CD14-positive monocyte (primary cell): ENCODE data around the gene GTF2F1. TPM values are rescaled to one million over a fixed set of nuclear protein-coding genes. Genes with fewer than 3 reads are reported as not detected.

Experiments used
- DNase-seq, 3 donors: peaks; one replicate each; pipeline ENCODE4 v3.0.0-alpha.2; 2011 to 2022
- H2AFZ ChIP-seq: 2 replicates; pipeline ENCODE4 v1.6.0; 2012; ENCODE audit warnings: mild to moderate bottlenecking, low read depth, low read length, inconsistent platforms; ENCODE audit not compliant: insufficient read depth, poor library complexity, severe bottlenecking
- H3K27ac ChIP-seq, 2 donors: 1 replicate in 1 of 2; 2 replicates in 1 of 2; pipeline ENCODE4 v1.5.1; 2012 to 2013; ENCODE audit warnings: low read length in 2 of 2, control low read depth in 1 of 2, inconsistent platforms in 1 of 2, low read depth in 1 of 2, mild to moderate bottlenecking in 1 of 2
- H3K27me3 ChIP-seq, 2 donors: one replicate each; pipeline versions ENCODE4 v1.6.0 to v1.6.1; 2011 to 2013; ENCODE audit warnings: low read length in 2 of 2; ENCODE audit not compliant: control insufficient read depth in 2 of 2, insufficient read depth in 2 of 2
- H3K36me3 ChIP-seq, 2 donors: replicated peaks in 1 of 2; 1 replicate in 1 of 2; 2 replicates in 1 of 2; pipeline versions ENCODE4 v1.5.1 to v1.6.1; 2012 to 2013; ENCODE audit warnings: low read length in 2 of 2, control low read depth in 1 of 2, inconsistent platforms in 1 of 2, mild to moderate bottlenecking in 1 of 2; ENCODE audit not compliant: insufficient read depth in 2 of 2, control insufficient read depth in 1 of 2
- H3K4me1 ChIP-seq, 2 donors: 1 replicate in 1 of 2; 2 replicates in 1 of 2; pipeline versions ENCODE4 v1.5.1 to v1.6.1; 2012 to 2013; ENCODE audit warnings: low read length in 2 of 2, control low read depth in 1 of 2, inconsistent platforms in 1 of 2, mild to moderate bottlenecking in 1 of 2, moderate library complexity in 1 of 2; ENCODE audit not compliant: insufficient read depth in 2 of 2, control insufficient read depth in 1 of 2
- H3K4me2 ChIP-seq: replicated peaks from 2 replicates; pipeline ENCODE3; 2012; ENCODE audit warnings: low read length, moderate library complexity, mild to moderate bottlenecking; ENCODE audit not compliant: poor library complexity, severe bottlenecking; ENCODE audit errors: extremely low read depth
- H3K4me3 ChIP-seq, 3 experiments: fragments of 200-600 bp in 1 of 3; sonication (generic) in 1 of 3; replicated peaks in 1 of 3; 1 replicate in 2 of 3; 2 replicates in 1 of 3; pipeline ENCODE4 v1.5.1; 2011 to 2013; ENCODE audit warnings: low read length in 3 of 3, mild to moderate bottlenecking in 3 of 3, control low read depth in 2 of 3, low read depth in 2 of 3, inconsistent platforms in 1 of 3, moderate library complexity in 1 of 3
- H3K79me2 ChIP-seq: 2 replicates; pipeline ENCODE4 v1.6.0; 2012; ENCODE audit warnings: mild to moderate bottlenecking, control low read depth, inconsistent platforms, low read length, moderate library complexity; ENCODE audit not compliant: insufficient read depth
- H3K9ac ChIP-seq: 2 replicates; pipeline ENCODE4 v1.6.0; 2017; ENCODE audit warnings: low read length, mild to moderate bottlenecking; ENCODE audit not compliant: insufficient read depth, poor library complexity, severe bottlenecking
- H3K9me3 ChIP-seq, 2 donors: replicated peaks in 1 of 2; 1 replicate in 1 of 2; 2 replicates in 1 of 2; pipeline versions ENCODE4 v1.5.1 to v1.6.1; 2012 to 2013; ENCODE audit warnings: low read length in 2 of 2, control low read depth in 1 of 2; ENCODE audit not compliant: control insufficient read depth in 1 of 2, insufficient read depth in 1 of 2
- H4K20me1 ChIP-seq: 2 replicates; pipeline ENCODE4 v1.6.0; 2012; ENCODE audit warnings: mild to moderate bottlenecking, low read length, control low read depth, moderate library complexity; ENCODE audit not compliant: insufficient read depth
- H3K27ac Mint-ChIP-seq, 7 donors: one replicate each; pipeline ENCODE4 v1.8.0; 2020; ENCODE audit warnings: mild to moderate bottlenecking in 7 of 7, mixed read lengths in 7 of 7, moderate library complexity in 6 of 7, inconsistent platforms in 2 of 7
- H3K27me3 Mint-ChIP-seq, 3 donors: one replicate each; pipeline ENCODE4 v1.8.0; 2021 to 2022; ENCODE audit warnings: low read depth in 3 of 3, mild to moderate bottlenecking in 3 of 3, mixed read lengths in 3 of 3, moderate library complexity in 3 of 3, inconsistent platforms in 1 of 3
- H3K36me3 Mint-ChIP-seq, 2 donors: one replicate each; pipeline ENCODE4 v1.8.0; 2020; ENCODE audit warnings: mixed read lengths in 2 of 2, inconsistent platforms in 1 of 2, mild to moderate bottlenecking in 1 of 2
- H3K4me1 Mint-ChIP-seq: one replicate; pipeline ENCODE4 v1.8.0; 2020; ENCODE audit warnings: mild to moderate bottlenecking, mixed read lengths
- H3K4me3 Mint-ChIP-seq, 2 donors: one replicate each; pipeline ENCODE4 v1.8.0; 2020; ENCODE audit warnings: mild to moderate bottlenecking in 2 of 2, mixed read lengths in 2 of 2, moderate library complexity in 1 of 2
- H3K9me3 Mint-ChIP-seq, 7 donors: one replicate each; pipeline ENCODE4 v1.8.0; 2020 to 2022; ENCODE audit warnings: mixed read lengths in 7 of 7, mild to moderate bottlenecking in 6 of 7, moderate library complexity in 6 of 7, inconsistent platforms in 2 of 7
- WGBS: methylation state at CpG from one replicate; pipeline ENCODE4 v1.1.5; 2013; ENCODE audit warnings: missing lambda C conversion rate; ENCODE audit not compliant: insufficient coverage; 5-methylcytosine and 5-hydroxymethylcytosine counted together
- intact Hi-C, 2 donors: fragments of 100-400 bp; cut with micrococcal nuclease; formaldehyde crosslinking; loops; one replicate each; pipeline versions ENCODE4 v1.15.0 to v1.15.1; 2023
- polyA plus RNA-seq, 3 donors: library from polyadenylated mRNA; depleted of rRNA in 1 of 3; unstranded in 2 of 3; stranded (reverse) in 1 of 3; fragments of 300-500 nt in 2 of 3; fragments of >200 nt in 1 of 3; fragmentation: Illumina TruSeq in 2 of 3; gene quantifications; 1 replicate in 2 of 3; 2 replicates in 1 of 3; pipeline ENCODE4 v1.2.3, GENCODE V29; 2012 to 2021
- TF ChIP-seq, protein P1 (sequence below): fragments of 200-600 bp; IDR thresholded peaks from one replicate; pipeline ENCODE4 v1.8.0; 2022; ENCODE audit warnings: antibody characterized with exemption, mild to moderate bottlenecking

Gene GTF2F1
- polyA plus RNA-seq, 3 donors = 9.4 to 46.4 (median 13.2) TPM

DNA sequence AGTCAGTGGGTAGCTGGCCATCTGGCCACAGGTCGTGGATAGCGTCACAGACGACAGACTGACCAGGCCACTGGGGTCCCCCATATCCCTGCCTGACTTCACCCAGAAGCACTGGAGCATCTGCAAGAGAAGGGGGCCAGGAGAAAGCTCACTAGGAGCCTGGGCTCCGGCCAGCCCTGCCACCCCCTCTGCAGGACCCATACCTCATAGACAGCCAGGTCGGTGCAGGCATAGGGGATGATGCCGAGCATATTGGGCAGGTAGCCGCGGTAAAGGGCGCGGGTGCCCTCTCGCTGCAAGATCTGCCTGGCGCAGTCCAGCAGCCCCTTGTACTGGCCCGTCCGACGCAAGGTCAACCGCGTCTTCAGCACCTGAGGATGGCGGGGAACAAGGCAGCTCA lies 34.2 kb upstream of the GTF2F1 start:
- Histone ChIP-seq H3K4me2 (no peak overlapping the region), H4K20me1 (peaks cover 19% of the 10 kb centered on the region), H2AFZ (no peak overlapping the region), H3K4me3 (no peak overlapping the region), H3K27ac (no peak overlapping the region), H3K4me1 (peaks cover 23 to 34% of the 10 kb centered on the region in 2 donors), H3K79me2 (peaks cover 22% of the 10 kb centered on the region), H3K27me3 (no peaks in the 10 kb centered on the region), H3K36me3 (peaks cover under 1 to 4% of the 10 kb centered on the region in 2 donors), H3K9ac (no peak overlapping the region), H3K9me3 (no peaks in the 10 kb centered on the region)
- Mint-ChIP-seq H3K27me3 (peaks cover 2 to 14% (median 12%) of the 10 kb centered on the region in 3 donors), H3K4me1 (peaks cover 32% of the 10 kb centered on the region), H3K9me3 (peaks cover 0 to 6% (median 3%) of the 10 kb centered on the region in 7 donors), H3K36me3 (peaks cover 2% of the 10 kb centered on the region in 2 donors), H3K27ac (no peak overlapping the region), H3K4me3 (no peak overlapping the region)
- intact Hi-C loops = loop anchor here (5.0 to 10.0 kb wide), 4 partner anchors 52 to 522 kb away; partner anchors contain the start of genes ALKBH7 (in 2 of the 2), GPR108 (in 1 of the 2), NDUFA11 (in 1 of the 2) and PSPN (in 1 of the 2)
- TF ChIP-seq, protein P1, sequence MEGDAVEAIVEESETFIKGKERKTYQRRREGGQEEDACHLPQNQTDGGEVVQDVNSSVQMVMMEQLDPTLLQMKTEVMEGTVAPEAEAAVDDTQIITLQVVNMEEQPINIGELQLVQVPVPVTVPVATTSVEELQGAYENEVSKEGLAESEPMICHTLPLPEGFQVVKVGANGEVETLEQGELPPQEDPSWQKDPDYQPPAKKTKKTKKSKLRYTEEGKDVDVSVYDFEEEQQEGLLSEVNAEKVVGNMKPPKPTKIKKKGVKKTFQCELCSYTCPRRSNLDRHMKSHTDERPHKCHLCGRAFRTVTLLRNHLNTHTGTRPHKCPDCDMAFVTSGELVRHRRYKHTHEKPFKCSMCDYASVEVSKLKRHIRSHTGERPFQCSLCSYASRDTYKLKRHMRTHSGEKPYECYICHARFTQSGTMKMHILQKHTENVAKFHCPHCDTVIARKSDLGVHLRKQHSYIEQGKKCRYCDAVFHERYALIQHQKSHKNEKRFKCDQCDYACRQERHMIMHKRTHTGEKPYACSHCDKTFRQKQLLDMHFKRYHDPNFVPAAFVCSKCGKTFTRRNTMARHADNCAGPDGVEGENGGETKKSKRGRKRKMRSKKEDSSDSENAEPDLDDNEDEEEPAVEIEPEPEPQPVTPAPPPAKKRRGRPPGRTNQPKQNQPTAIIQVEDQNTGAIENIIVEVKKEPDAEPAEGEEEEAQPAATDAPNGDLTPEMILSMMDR = no peak
- WGBS = 96% methylated on average over 18 of the region's 18 CpGs
- no peak for DNase-seq

DNA sequence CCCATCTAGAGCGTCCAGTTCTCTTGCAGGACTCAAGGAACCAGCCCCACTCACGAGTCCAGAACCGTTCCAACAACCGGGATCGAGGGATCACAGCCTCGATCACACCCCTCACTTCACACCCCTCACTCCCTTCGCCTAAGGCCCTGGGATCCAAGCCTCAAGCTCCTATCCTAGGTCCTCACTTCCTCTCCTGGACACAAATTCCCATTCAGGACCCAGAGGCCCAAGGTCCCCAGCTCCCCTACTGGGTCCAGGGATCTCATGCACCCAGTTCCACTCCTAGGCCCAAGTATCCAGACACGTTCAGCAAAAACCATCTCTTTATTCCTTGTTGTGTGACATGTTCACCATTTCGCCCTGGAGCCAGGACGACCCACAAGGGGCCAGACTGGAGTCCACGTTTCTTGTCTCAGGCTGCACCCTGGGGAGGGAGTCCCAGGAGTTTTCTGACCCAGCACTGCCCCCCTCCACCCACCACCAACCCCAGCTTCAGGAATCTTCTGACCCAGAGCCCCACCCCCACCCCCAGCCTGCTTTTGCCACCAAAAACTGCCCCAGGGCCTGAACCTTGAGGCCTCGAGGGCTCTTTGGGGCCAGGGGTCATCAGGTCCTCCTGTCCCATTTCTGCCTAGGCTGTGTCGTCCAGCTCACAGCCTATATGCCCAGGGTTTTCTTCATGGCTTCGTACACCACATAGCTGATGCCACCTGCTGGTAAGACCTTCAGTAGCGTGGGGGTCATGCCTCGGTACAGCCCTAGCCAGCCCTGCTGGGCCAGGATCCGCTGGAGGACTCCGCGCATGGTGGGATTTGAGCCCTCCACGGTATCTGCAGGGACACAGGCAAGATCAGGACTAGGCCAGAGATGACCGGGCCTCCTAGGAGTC lies 33.0 kb upstream of the GTF2F1 start:
- peak in 1 of 3 donors; percentile 29 for DNase-seq
- no peaks in the 10 kb centered on the region for H3K9me3 ChIP-seq
- peaks cover 0 to 12% (median 11%) of the 10 kb centered on the region in 3 donors for H3K27me3 Mint-ChIP-seq
- intact Hi-C loops = loop anchor here (5.0 to 10.0 kb wide), 4 partner anchors 51 to 521 kb away; partner anchors contain the start of genes ALKBH7 (in 2 of the 2), GPR108 (in 1 of the 2), NDUFA11 (in 1 of the 2) and PSPN (in 1 of the 2)
- H3K36me3 ChIP-seq = peaks cover 11 to 15% of the 10 kb centered on the region in 2 donors
- peaks cover 0 to 6% (median 3%) of the 10 kb centered on the region in 7 donors for H3K9me3 Mint-ChIP-seq
- H4K20me1 ChIP-seq = peaks cover 31% of the 10 kb centered on the region
- peaks cover 9 to 14% of the 10 kb centered on the region in 2 donors for H3K36me3 Mint-ChIP-seq
- TF ChIP-seq, protein P1 = peak; percentile 14
- H3K4me2 ChIP-seq = peak overlapping the region; percentile 63
- H2AFZ ChIP-seq = peak overlapping the region; percentile 85
- peak overlapping the region; percentile 83 to 85 for H3K27ac ChIP-seq
- peaks cover 34% of the 10 kb centered on the region for H3K79me2 ChIP-seq
- peaks cover 23 to 34% of the 10 kb centered on the region in 2 donors for H3K4me1 ChIP-seq
- H3K4me3 Mint-ChIP-seq = peak overlapping the region; percentile 69 to 75
- H3K4me1 Mint-ChIP-seq = peaks cover 37% of the 10 kb centered on the region
- peak overlapping the region; percentile 36 for H3K9ac ChIP-seq
- H3K27me3 ChIP-seq = no peaks in the 10 kb centered on the region
- peak overlapping the region; percentile 86 to 95 (median 91) for H3K27ac Mint-ChIP-seq
- peak overlapping the region in 2 of 3 experiments; percentile 29 to 52 for H3K4me3 ChIP-seq
- WGBS = 95% methylated on average over 17 of the region's 21 CpGs
